ENCODE data around the gene MCM8. TPM values are rescaled to one million over a fixed set of nuclear protein-coding genes. Genes with fewer than 3 reads are reported as not detected.

MCM8 gene
- total and polyA plus RNA-seq, 2 donors from 2014 or later = 1.9 to 6.6 TPM

GRCh38 chr20:6040540-6040939, 90.1 kb downstream of the MCM8 start:
- Histone ChIP-seq H3K27ac (ENCODE audit: low read depth in 2 of 2, low read length in 2 of 2) (no peak overlapping the region), H3K27me3 (ENCODE audit: control insufficient read depth, insufficient read depth, low read length) (no peaks in the 10 kb centered on the region), H3K36me3 (ENCODE audit: control insufficient read depth in 2 of 3, insufficient read depth in 3 of 3, low read length in 3 of 3) (peaks cover 4 to 35% (median 16%) of the 10 kb centered on the region in 3 donors), H3K9me3 (ENCODE audit: control insufficient read depth in 2 of 3, insufficient read depth in 1 of 3, low read length in 3 of 3) (no peaks in the 10 kb centered on the region), H3K4me1 (ENCODE audit: control insufficient read depth in 2 of 3, insufficient read depth in 2 of 3, low read depth in 1 of 3, low read length in 3 of 3) (no peaks in the 10 kb centered on the region), H3K4me3 (ENCODE audit: low read length in 3 of 3) (no peak overlapping the region), H3K9ac (ENCODE audit: low read length in 3 of 3) (no peak overlapping the region)
- TF ChIP-seq, protein P1, sequence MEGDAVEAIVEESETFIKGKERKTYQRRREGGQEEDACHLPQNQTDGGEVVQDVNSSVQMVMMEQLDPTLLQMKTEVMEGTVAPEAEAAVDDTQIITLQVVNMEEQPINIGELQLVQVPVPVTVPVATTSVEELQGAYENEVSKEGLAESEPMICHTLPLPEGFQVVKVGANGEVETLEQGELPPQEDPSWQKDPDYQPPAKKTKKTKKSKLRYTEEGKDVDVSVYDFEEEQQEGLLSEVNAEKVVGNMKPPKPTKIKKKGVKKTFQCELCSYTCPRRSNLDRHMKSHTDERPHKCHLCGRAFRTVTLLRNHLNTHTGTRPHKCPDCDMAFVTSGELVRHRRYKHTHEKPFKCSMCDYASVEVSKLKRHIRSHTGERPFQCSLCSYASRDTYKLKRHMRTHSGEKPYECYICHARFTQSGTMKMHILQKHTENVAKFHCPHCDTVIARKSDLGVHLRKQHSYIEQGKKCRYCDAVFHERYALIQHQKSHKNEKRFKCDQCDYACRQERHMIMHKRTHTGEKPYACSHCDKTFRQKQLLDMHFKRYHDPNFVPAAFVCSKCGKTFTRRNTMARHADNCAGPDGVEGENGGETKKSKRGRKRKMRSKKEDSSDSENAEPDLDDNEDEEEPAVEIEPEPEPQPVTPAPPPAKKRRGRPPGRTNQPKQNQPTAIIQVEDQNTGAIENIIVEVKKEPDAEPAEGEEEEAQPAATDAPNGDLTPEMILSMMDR (IDR thresholded peaks at IDR 0.05; ENCODE audit: borderline replicate concordance, extremely low read depth, insufficient read depth) = no peak
- intact Hi-C loops (cut with DNase I) = no loop called here
- FAIRE-seq (no peak), DNase-seq (no peak)

- TF ChIP-seq, protein P1 (IDR thresholded peaks at IDR 0.05; ENCODE audit: borderline replicate concordance, extremely low read depth, insufficient read depth) = no peak
- intact Hi-C loops (cut with DNase I) = no loop called here
- H3K4me3 ChIP-seq (ENCODE audit: low read length in 3 of 3) = no peak overlapping the region
- H3K36me3 ChIP-seq (ENCODE audit: control insufficient read depth in 2 of 3, insufficient read depth in 3 of 3, low read length in 3 of 3) = peaks cover 4 to 35% (median 16%) of the 10 kb centered on the region in 3 donors
- no peak for FAIRE-seq
- H3K9me3 ChIP-seq (ENCODE audit: control insufficient read depth in 2 of 3, insufficient read depth in 1 of 3, low read length in 3 of 3) = no peaks in the 10 kb centered on the region
- H3K27me3 ChIP-seq (ENCODE audit: control insufficient read depth, insufficient read depth, low read length) = no peaks in the 10 kb centered on the region
- peak in 1 of 5 donors; percentile 46 for DNase-seq
- no peaks in the 10 kb centered on the region for H3K4me1 ChIP-seq (ENCODE audit: control insufficient read depth in 2 of 3, insufficient read depth in 2 of 3, low read depth in 1 of 3, low read length in 3 of 3)
- no peak overlapping the region for H3K9ac ChIP-seq (ENCODE audit: low read length in 3 of 3)
- H3K27ac ChIP-seq (ENCODE audit: low read depth in 2 of 2, low read length in 2 of 2) = no peak overlapping the region
These were observed 90.7 kb downstream of the MCM8 start for GRCh38 chr20:6040958-6041807.

GRCh38 chr20:6041808-6042265, 91.4 kb downstream of the MCM8 start:
- FAIRE-seq (no peak), DNase-seq (peak in 1 of 5 donors; percentile 38)
- Histone ChIP-seq H3K9me3 (ENCODE audit: control insufficient read depth in 2 of 3, insufficient read depth in 1 of 3, low read length in 3 of 3) (no peaks in the 10 kb centered on the region), H3K4me3 (ENCODE audit: low read length in 3 of 3) (no peak overlapping the region), H3K27ac (ENCODE audit: low read depth in 2 of 2, low read length in 2 of 2) (no peak overlapping the region), H3K9ac (ENCODE audit: low read length in 3 of 3) (no peak overlapping the region), H3K27me3 (ENCODE audit: control insufficient read depth, insufficient read depth, low read length) (no peaks in the 10 kb centered on the region), H3K36me3 (ENCODE audit: control insufficient read depth in 2 of 3, insufficient read depth in 3 of 3, low read length in 3 of 3) (peaks cover 4 to 28% (median 10%) of the 10 kb centered on the region in 3 donors), H3K4me1 (ENCODE audit: control insufficient read depth in 2 of 3, insufficient read depth in 2 of 3, low read depth in 1 of 3, low read length in 3 of 3) (no peaks in the 10 kb centered on the region)
- TF ChIP-seq, protein P1 (IDR thresholded peaks at IDR 0.05; ENCODE audit: borderline replicate concordance, extremely low read depth, insufficient read depth) = no peak
- intact Hi-C loops (cut with DNase I) = no loop called here

Data from kidney (tissue), 14 donors.